ENCODE data around the gene UNC5C.
"Not testable (repeated sequence)": the region's sequence is repeated elsewhere in the genome, so short reads cannot be mapped to it uniquely, and the experiment has no call there.

DNA sequence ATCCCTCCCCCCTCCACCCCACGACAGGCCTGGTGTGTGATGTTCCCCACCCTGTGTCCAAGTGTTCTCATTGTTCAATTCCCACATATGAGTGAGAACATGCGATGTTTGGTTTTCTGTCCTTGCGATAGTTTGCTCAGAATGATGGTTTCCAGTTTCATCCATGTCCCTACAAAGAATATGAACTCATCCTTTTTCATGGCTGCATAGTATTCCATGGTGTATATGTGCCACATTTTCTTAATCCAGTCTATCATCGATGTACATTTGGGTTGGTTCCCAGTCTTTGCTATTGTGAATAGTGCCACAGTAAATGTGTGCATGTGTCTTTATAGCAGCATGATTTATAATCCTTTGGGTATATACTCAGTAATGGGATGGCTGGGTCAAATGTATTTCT lies 414.8 kb downstream of the UNC5C start:
- TF ChIP-seq POLR2A, EP300 (IDR thresholded peaks at IDR 0.05): not testable (repeated sequence)
- TF ChIP-seq, protein P1, sequence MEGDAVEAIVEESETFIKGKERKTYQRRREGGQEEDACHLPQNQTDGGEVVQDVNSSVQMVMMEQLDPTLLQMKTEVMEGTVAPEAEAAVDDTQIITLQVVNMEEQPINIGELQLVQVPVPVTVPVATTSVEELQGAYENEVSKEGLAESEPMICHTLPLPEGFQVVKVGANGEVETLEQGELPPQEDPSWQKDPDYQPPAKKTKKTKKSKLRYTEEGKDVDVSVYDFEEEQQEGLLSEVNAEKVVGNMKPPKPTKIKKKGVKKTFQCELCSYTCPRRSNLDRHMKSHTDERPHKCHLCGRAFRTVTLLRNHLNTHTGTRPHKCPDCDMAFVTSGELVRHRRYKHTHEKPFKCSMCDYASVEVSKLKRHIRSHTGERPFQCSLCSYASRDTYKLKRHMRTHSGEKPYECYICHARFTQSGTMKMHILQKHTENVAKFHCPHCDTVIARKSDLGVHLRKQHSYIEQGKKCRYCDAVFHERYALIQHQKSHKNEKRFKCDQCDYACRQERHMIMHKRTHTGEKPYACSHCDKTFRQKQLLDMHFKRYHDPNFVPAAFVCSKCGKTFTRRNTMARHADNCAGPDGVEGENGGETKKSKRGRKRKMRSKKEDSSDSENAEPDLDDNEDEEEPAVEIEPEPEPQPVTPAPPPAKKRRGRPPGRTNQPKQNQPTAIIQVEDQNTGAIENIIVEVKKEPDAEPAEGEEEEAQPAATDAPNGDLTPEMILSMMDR (IDR thresholded peaks at IDR 0.05): not testable (repeated sequence)
